ENCODE data around the gene NOTCH4.
"Not testable (repeated sequence)": the region's sequence is repeated elsewhere in the genome, so short reads cannot be mapped to it uniquely, and the experiment has no call there.

DNA sequence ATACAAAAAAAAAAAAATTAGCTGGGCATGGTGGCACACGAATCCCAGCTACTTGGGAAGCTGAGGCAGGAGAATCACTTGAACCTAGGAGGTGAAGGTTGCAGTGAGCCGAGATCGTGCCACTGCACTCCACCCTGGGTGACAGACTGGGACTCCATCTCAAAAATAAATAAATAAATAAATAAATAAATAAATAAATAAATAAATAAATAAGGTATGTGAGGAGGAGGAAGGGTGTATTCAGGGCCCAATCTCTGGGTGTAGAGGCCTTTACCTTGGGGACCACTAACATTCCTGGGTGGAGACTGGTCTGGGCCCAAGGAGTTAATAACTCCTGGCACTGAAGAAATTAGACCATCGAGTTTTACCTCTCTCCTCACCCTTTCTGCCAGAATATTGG is 12.4 kb downstream of the NOTCH4 start:
- TF ChIP-seq POLR2A (IDR thresholded peaks at IDR 0.05): not testable (repeated sequence)
- TF ChIP-seq, protein P1, sequence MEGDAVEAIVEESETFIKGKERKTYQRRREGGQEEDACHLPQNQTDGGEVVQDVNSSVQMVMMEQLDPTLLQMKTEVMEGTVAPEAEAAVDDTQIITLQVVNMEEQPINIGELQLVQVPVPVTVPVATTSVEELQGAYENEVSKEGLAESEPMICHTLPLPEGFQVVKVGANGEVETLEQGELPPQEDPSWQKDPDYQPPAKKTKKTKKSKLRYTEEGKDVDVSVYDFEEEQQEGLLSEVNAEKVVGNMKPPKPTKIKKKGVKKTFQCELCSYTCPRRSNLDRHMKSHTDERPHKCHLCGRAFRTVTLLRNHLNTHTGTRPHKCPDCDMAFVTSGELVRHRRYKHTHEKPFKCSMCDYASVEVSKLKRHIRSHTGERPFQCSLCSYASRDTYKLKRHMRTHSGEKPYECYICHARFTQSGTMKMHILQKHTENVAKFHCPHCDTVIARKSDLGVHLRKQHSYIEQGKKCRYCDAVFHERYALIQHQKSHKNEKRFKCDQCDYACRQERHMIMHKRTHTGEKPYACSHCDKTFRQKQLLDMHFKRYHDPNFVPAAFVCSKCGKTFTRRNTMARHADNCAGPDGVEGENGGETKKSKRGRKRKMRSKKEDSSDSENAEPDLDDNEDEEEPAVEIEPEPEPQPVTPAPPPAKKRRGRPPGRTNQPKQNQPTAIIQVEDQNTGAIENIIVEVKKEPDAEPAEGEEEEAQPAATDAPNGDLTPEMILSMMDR (IDR thresholded peaks at IDR 0.05): not testable (repeated sequence)

Data from adrenal gland (tissue), 5 donors.